ENCODE measurements around the gene AGL.
A peak's percentile ranks its signal among the peaks of the same experiment; 100 is the strongest.
"Not testable (repeated sequence)": the region's sequence is repeated elsewhere in the genome, so short reads cannot be mapped to it uniquely, and the experiment has no call there.

Gene AGL

GRCh38 chr1:99840353-99840752, 9.8 kb upstream of the AGL start:
- not testable (repeated sequence) for H3K27me3 ChIP-seq (ENCODE audit: insufficient read depth, low read length); H2BK120ac ChIP-seq (ENCODE audit: insufficient read depth, low read length, poor library complexity); H2AFZ ChIP-seq (ENCODE audit: insufficient read depth, low read length, poor library complexity); H3K23ac ChIP-seq (ENCODE audit: low read length); H4K8ac ChIP-seq (ENCODE audit: low read depth, low read length); H2AK5ac ChIP-seq (ENCODE audit: low read length); H2BK12ac ChIP-seq (ENCODE audit: low read length); H3K79me2 ChIP-seq (ENCODE audit: control insufficient read depth, insufficient read depth, low read length, poor library complexity); H3K4me2 ChIP-seq (ENCODE audit: low read length); H4K12ac ChIP-seq (ENCODE audit: low read depth, low read length); H3K4me1 ChIP-seq (ENCODE audit: control insufficient read depth in 1 of 2, insufficient read depth in 2 of 2, low read length in 2 of 2); H3K18ac ChIP-seq (ENCODE audit: low read length); H3K79me1 ChIP-seq (ENCODE audit: low read length); H3K4me3 ChIP-seq (ENCODE audit: low read depth, low read length); DNase-seq; H3K27ac ChIP-seq (ENCODE audit: low read depth, low read length); H3K14ac ChIP-seq (ENCODE audit: low read length); H3K9me3 ChIP-seq (ENCODE audit: insufficient read depth, low read depth, low read length); H3K36me3 ChIP-seq (ENCODE audit: control insufficient read depth in 1 of 2, insufficient read depth in 2 of 2, low read length in 2 of 2); H2BK5ac ChIP-seq (ENCODE audit: low read depth, low read length, poor library complexity); H3K9ac ChIP-seq (ENCODE audit: low read length); H3K4ac ChIP-seq (ENCODE audit: low read depth, low read length); H4K91ac ChIP-seq (ENCODE audit: low read depth, low read length)
- no CpG with 5 or more reads among the region's 3 CpGs for WGBS (ENCODE audit: extremely low coverage, insufficient coverage, insufficient read length)

GRCh38 chr1:99843760-99844159, 6.4 kb upstream of the AGL start:
- no peak for DNase-seq
- Histone ChIP-seq H2BK5ac (ENCODE audit: low read depth, low read length, poor library complexity) (no peak overlapping the region), H3K18ac (ENCODE audit: low read length) (no peak overlapping the region), H3K79me1 (ENCODE audit: low read length) (no peaks in the 10 kb centered on the region), H2BK12ac (ENCODE audit: low read length) (no peak overlapping the region), H2AFZ (ENCODE audit: insufficient read depth, low read length, poor library complexity) (no peak overlapping the region), H2AK5ac (ENCODE audit: low read length) (no peak overlapping the region), H3K4me3 (ENCODE audit: low read depth, low read length) (no peak overlapping the region), H3K79me2 (ENCODE audit: control insufficient read depth, insufficient read depth, low read length, poor library complexity) (no peaks in the 10 kb centered on the region), H3K4me2 (ENCODE audit: low read length) (no peak overlapping the region), H3K4ac (ENCODE audit: low read depth, low read length) (no peak overlapping the region), H4K12ac (ENCODE audit: low read depth, low read length) (no peak overlapping the region), H3K36me3 (ENCODE audit: control insufficient read depth in 1 of 2, insufficient read depth in 2 of 2, low read length in 2 of 2) (no peaks in the 10 kb centered on the region), H4K91ac (ENCODE audit: low read depth, low read length) (no peak overlapping the region), H3K27me3 (ENCODE audit: insufficient read depth, low read length) (no peaks in the 10 kb centered on the region), H3K9me3 (ENCODE audit: insufficient read depth, low read depth, low read length) (no peaks in the 10 kb centered on the region), H3K23ac (ENCODE audit: low read length) (no peak overlapping the region), H3K14ac (ENCODE audit: low read length) (no peak overlapping the region), H3K27ac (ENCODE audit: low read depth, low read length) (no peak overlapping the region), H4K8ac (ENCODE audit: low read depth, low read length) (no peak overlapping the region), H2BK120ac (ENCODE audit: insufficient read depth, low read length, poor library complexity) (no peak overlapping the region), H3K9ac (ENCODE audit: low read length) (no peak overlapping the region), H3K4me1 (ENCODE audit: control insufficient read depth in 1 of 2, insufficient read depth in 2 of 2, low read length in 2 of 2) (no peaks in the 10 kb centered on the region)
- whole genome bisulfite sequencing (ENCODE audit: extremely low coverage, insufficient coverage, insufficient read length), result no CpG with 5 or more reads among the region's 2 CpGs

- H4K12ac ChIP-seq (ENCODE audit: low read depth, low read length); H3K27me3 ChIP-seq (ENCODE audit: insufficient read depth, low read length); H3K79me2 ChIP-seq (ENCODE audit: control insufficient read depth, insufficient read depth, low read length, poor library complexity); H4K91ac ChIP-seq (ENCODE audit: low read depth, low read length); H2BK12ac ChIP-seq (ENCODE audit: low read length); H3K36me3 ChIP-seq (ENCODE audit: control insufficient read depth in 1 of 2, insufficient read depth in 2 of 2, low read length in 2 of 2); H2AFZ ChIP-seq (ENCODE audit: insufficient read depth, low read length, poor library complexity); H3K14ac ChIP-seq (ENCODE audit: low read length); H3K9ac ChIP-seq (ENCODE audit: low read length); H3K27ac ChIP-seq (ENCODE audit: low read depth, low read length); H3K4me1 ChIP-seq (ENCODE audit: control insufficient read depth in 1 of 2, insufficient read depth in 2 of 2, low read length in 2 of 2); H3K23ac ChIP-seq (ENCODE audit: low read length); H3K9me3 ChIP-seq (ENCODE audit: insufficient read depth, low read depth, low read length); H2BK120ac ChIP-seq (ENCODE audit: insufficient read depth, low read length, poor library complexity); H3K4me3 ChIP-seq (ENCODE audit: low read depth, low read length); H3K4ac ChIP-seq (ENCODE audit: low read depth, low read length); H2BK5ac ChIP-seq (ENCODE audit: low read depth, low read length, poor library complexity); H3K18ac ChIP-seq (ENCODE audit: low read length); H2AK5ac ChIP-seq (ENCODE audit: low read length); H3K4me2 ChIP-seq (ENCODE audit: low read length); H3K79me1 ChIP-seq (ENCODE audit: low read length); H4K8ac ChIP-seq (ENCODE audit: low read depth, low read length): not testable (repeated sequence)
- DNase-seq, result peak; percentile 70 to 85
- WGBS (ENCODE audit: extremely low coverage, insufficient coverage, insufficient read length), result no CpG with 5 or more reads among the region's 9 CpGs
These were observed 5.0 kb upstream of the AGL start for GRCh38 chr1:99845201-99845600.

- H4K12ac ChIP-seq (ENCODE audit: low read depth, low read length), result peak overlapping the region; percentile 9
- peaks cover 5% of the 10 kb centered on the region for H3K79me2 ChIP-seq (ENCODE audit: control insufficient read depth, insufficient read depth, low read length, poor library complexity)
- H2AK5ac ChIP-seq (ENCODE audit: low read length), result no peak overlapping the region
- no peaks in the 10 kb centered on the region for H3K4me1 ChIP-seq (ENCODE audit: control insufficient read depth in 1 of 2, insufficient read depth in 2 of 2, low read length in 2 of 2)
- H3K4ac ChIP-seq (ENCODE audit: low read depth, low read length), result no peak overlapping the region
- peak overlapping the region; percentile 99 for H3K4me2 ChIP-seq (ENCODE audit: low read length)
- no peak overlapping the region for H3K18ac ChIP-seq (ENCODE audit: low read length)
- peak overlapping the region; percentile 94 for H4K8ac ChIP-seq (ENCODE audit: low read depth, low read length)
- no peak overlapping the region for H3K14ac ChIP-seq (ENCODE audit: low read length)
- H3K9me3 ChIP-seq (ENCODE audit: insufficient read depth, low read depth, low read length), result no peaks in the 10 kb centered on the region
- WGBS (ENCODE audit: extremely low coverage, insufficient coverage, insufficient read length), result no CpG with 5 or more reads among the region's 6 CpGs
- H3K27me3 ChIP-seq (ENCODE audit: insufficient read depth, low read length), result no peaks in the 10 kb centered on the region
- no peak overlapping the region for H2BK12ac ChIP-seq (ENCODE audit: low read length)
- H2AFZ ChIP-seq (ENCODE audit: insufficient read depth, low read length, poor library complexity), result peak overlapping the region; percentile 87
- H2BK5ac ChIP-seq (ENCODE audit: low read depth, low read length, poor library complexity), result no peak overlapping the region
- peak overlapping the region; percentile 74 for H3K9ac ChIP-seq (ENCODE audit: low read length)
- peaks cover 7% of the 10 kb centered on the region for H3K79me1 ChIP-seq (ENCODE audit: low read length)
- H3K27ac ChIP-seq (ENCODE audit: low read depth, low read length), result peak overlapping the region; percentile 91
- H2BK120ac ChIP-seq (ENCODE audit: insufficient read depth, low read length, poor library complexity), result no peak overlapping the region
- H3K23ac ChIP-seq (ENCODE audit: low read length), result no peak overlapping the region
- DNase-seq, result no peak
- peaks cover 3 to 5% of the 10 kb centered on the region in 2 experiments for H3K36me3 ChIP-seq (ENCODE audit: control insufficient read depth in 1 of 2, insufficient read depth in 2 of 2, low read length in 2 of 2)
- peak overlapping the region; percentile 38 for H3K4me3 ChIP-seq (ENCODE audit: low read depth, low read length)
- H4K91ac ChIP-seq (ENCODE audit: low read depth, low read length), result no peak overlapping the region
These were observed 783 bp upstream of the AGL start for GRCh38 chr1:99849413-99849743.
